SH-SY5Y (cell line): ENCODE data around the gene CTAGE1.

Experiments used
- GATA2 ChIP-seq: IDR thresholded peaks from 2 replicates; pipeline ENCODE4 v1.6.1; 2011; ENCODE audit warnings: mild to moderate bottlenecking, low read depth, low read length
- GATA3 ChIP-seq: IDR thresholded peaks from 2 replicates; pipeline ENCODE4 v1.6.1; 2011; ENCODE audit warnings: low read depth, mild to moderate bottlenecking, low read length, moderate library complexity

GRCh38 chr18:22452226-22452668 is 34.5 kb upstream of the CTAGE1 start:
- TF ChIP-seq GATA2 (no peak), GATA3 (no peak)
